ENCODE results near the gene USP11.

The USP11 gene

GRCh38 chrX:47226531-47227333, 6.1 kb upstream of the USP11 start:
- DNase-seq, result no peak

- no peak for DNase-seq
Measured at GRCh38 chrX:47227334-47227583, 5.5 kb upstream of the USP11 start.

GRCh38 chrX:47228550-47229270, 4.1 kb upstream of the USP11 start:
- no peak for DNase-seq

GRCh38 chrX:47229427-47229826, 3.4 kb upstream of the USP11 start:
- no peak for DNase-seq

- no peak for DNase-seq
Measured at GRCh38 chrX:47230136-47230868, 2.5 kb upstream of the USP11 start.

- no peak for DNase-seq
Measured at GRCh38 chrX:47231167-47231566, 1.6 kb upstream of the USP11 start.

- no peak for DNase-seq
Measured at GRCh38 chrX:47232197-47232802, 509 bp upstream of the USP11 start.

- peak; percentile 95 for DNase-seq
Measured at GRCh38 chrX:47233333-47234113, 714 bp downstream of the USP11 start.

GRCh38 chrX:47234583-47234982, 1.8 kb downstream of the USP11 start:
- DNase-seq, result no peak

GRCh38 chrX:47235691-47236103, 2.9 kb downstream of the USP11 start:
- no peak for DNase-seq

GRCh38 chrX:47239199-47239598, 6.4 kb downstream of the USP11 start:
- no peak for DNase-seq

GRCh38 chrX:47239898-47240545, 7.2 kb downstream of the USP11 start:
- no peak for DNase-seq

- no peak for DNase-seq
Measured at GRCh38 chrX:47240619-47241018, 7.8 kb downstream of the USP11 start.

- DNase-seq, result no peak
Measured at GRCh38 chrX:47241201-47242011, 8.6 kb downstream of the USP11 start.

- no peak for DNase-seq
Measured at GRCh38 chrX:47242321-47242720, 9.5 kb downstream of the USP11 start.

- no peak for DNase-seq
Measured at GRCh38 chrX:47243351-47243750, 10.5 kb downstream of the USP11 start.

GRCh38 chrX:47244676-47245075, 11.9 kb downstream of the USP11 start:
- DNase-seq, result no peak

- DNase-seq, result no peak
Measured at GRCh38 chrX:47245156-47245555, 12.3 kb downstream of the USP11 start.

GRCh38 chrX:47247206-47247998, 14.6 kb downstream of the USP11 start:
- DNase-seq, result peak; percentile 66

GRCh38 chrX:47247999-47248320, 15.2 kb downstream of the USP11 start:
- no peak for DNase-seq

- no peak for DNase-seq
Measured at GRCh38 chrX:47248576-47248975, 15.8 kb downstream of the USP11 start.

All from EL (cell line).